Measurements from ENCODE around the gene NEU2.
A peak's percentile ranks its signal among the peaks of the same experiment; 100 is the strongest.
"Not testable (repeated sequence)": the region's sequence is repeated elsewhere in the genome, so short reads cannot be mapped to it uniquely, and the experiment has no call there.

NEU2 gene

DNA sequence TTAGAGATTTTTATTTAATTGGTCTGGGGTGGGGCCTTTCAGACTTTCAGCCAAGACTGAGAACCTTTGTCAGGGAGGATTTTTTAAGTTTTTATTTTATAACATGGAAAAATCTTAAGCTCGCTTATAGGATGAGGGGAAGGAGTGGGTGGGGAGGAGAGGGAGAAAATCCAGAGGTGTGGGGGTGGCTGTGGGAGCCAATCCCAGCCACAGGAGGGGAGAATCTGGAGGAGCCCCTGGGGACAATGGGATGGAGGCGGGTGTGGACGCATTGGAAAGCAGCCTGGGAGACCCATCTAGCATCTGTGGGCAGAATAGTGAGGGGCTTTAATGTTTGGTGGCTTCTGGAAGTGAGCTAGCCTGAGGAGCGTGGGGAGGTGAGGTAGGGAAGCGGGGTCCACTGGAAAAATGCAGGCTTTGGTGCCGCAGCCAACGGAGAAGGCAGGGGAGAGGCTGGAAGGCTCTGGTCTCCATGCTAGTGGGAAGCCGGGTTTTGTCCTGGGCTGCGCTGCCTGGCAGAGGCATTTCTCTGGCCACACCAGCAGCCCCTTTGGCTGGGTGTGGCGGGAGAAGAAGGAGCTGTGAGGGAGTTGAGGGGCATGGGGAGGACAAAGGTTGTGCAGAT, 16.2 kb downstream of the NEU2 start:
- no peak overlapping the region for H3K4me3 ChIP-seq (replicated peaks; ENCODE audit: low read depth, low read length)
- no peak for DNase-seq (ENCODE audit: low read depth)
- TF ChIP-seq, protein P1, sequence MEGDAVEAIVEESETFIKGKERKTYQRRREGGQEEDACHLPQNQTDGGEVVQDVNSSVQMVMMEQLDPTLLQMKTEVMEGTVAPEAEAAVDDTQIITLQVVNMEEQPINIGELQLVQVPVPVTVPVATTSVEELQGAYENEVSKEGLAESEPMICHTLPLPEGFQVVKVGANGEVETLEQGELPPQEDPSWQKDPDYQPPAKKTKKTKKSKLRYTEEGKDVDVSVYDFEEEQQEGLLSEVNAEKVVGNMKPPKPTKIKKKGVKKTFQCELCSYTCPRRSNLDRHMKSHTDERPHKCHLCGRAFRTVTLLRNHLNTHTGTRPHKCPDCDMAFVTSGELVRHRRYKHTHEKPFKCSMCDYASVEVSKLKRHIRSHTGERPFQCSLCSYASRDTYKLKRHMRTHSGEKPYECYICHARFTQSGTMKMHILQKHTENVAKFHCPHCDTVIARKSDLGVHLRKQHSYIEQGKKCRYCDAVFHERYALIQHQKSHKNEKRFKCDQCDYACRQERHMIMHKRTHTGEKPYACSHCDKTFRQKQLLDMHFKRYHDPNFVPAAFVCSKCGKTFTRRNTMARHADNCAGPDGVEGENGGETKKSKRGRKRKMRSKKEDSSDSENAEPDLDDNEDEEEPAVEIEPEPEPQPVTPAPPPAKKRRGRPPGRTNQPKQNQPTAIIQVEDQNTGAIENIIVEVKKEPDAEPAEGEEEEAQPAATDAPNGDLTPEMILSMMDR (IDR thresholded peaks at IDR 0.05; ENCODE audit: low read length, missing control alignments) = no peak

DNA sequence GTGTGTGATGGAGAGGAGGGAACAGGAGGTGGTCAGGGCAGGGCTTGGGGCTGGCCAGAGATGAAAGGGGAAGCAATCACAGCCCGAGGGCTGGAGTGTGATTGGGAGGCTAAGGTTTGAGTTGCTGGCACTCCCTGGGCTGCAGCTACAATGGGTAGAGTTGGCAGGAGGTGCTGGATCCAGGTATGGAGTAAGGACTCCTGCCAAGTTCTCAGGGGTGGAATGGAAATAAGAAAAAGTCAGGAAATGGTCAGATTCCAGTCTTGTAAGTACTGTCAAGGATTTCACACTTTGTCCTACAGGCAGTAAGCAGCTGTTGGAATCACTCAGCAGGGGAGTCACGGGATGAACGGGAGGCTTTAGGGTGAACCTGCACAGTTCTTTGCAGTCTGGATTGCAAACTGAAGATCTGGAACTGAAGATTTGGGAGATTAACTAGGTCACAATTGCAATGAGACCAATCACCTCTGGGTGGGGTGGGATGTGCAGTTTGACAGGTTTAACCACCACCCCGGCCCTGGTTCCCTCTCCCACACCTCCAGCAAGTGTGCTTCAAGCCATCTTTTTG, 16.8 kb downstream of the NEU2 start:
- TF ChIP-seq, protein P1 (IDR thresholded peaks at IDR 0.05; ENCODE audit: low read length, missing control alignments) = no peak
- DNase-seq (ENCODE audit: low read depth) = no peak
- no peak overlapping the region for H3K4me3 ChIP-seq (replicated peaks; ENCODE audit: low read depth, low read length)

DNA sequence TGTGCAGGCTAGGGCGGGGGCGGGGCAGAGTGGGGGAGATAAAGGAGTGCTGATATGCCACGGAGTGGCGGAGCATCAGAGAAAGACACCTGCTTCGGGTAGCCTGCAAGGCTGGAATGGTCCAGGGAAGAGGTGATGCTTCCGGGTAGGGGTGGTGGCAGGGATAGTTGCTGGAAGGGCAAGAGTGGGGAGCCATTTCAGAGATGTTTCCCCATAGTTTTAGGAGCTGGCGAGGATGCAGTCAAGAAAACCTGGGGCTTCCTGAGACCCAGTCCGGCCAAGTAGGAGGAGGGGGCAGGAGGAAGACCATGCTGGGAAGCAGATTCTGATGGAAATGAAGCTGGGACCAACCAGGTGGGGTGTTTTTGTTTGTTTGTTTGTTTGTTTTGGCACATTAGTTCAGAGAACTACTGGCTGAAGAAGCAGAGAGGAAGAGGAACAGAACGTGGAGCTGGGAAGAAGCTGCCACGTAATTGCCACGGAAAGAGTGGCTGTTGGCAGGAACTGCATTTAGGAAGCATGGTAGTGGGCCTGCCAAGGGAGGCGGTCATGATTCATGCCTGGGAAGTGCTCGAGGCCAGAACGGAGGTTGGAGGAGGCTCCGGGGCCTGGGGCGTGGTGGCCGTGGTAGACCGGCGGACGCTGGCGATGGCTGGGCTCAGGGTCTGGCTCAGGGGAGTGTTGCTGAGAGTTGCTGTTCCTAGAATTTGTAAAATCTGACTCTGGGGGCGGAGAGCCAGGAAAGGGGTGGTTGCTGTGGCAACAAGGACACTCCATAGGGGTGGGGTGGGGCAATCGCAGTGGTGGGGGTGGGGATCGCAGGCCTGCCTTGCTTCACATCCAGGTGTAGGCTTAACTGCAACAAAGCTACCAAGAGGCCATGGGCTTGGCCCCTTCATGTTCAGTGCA, 19.0 kb downstream of the NEU2 start:
- no peak overlapping the region for H3K4me3 ChIP-seq (replicated peaks; ENCODE audit: low read depth, low read length)
- TF ChIP-seq, protein P1 (IDR thresholded peaks at IDR 0.05; ENCODE audit: low read length, missing control alignments) = no peak
- peak; percentile 92 for DNase-seq (ENCODE audit: low read depth)

DNA sequence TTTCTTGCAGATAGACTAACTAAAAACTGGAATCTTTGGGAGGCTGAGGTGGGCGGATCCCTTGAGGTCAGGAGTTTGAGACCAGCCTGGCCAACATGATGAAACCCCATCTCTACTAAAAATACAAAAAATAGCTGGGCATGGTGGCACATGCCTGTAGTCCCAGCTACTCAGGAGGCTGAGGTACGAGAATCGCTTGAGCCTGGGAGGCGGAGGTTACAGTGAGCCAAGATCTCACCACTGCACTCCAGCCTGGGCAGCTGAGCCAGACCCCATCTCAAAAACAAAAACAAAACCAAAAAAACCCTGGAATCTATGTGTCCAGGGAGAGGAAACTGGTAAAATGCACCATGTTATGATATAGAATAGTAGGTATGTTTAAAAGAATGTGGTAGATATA, 20.0 kb downstream of the NEU2 start:
- H3K4me3 ChIP-seq (replicated peaks; ENCODE audit: low read depth, low read length); DNase-seq (ENCODE audit: low read depth): not testable (repeated sequence)

DNA sequence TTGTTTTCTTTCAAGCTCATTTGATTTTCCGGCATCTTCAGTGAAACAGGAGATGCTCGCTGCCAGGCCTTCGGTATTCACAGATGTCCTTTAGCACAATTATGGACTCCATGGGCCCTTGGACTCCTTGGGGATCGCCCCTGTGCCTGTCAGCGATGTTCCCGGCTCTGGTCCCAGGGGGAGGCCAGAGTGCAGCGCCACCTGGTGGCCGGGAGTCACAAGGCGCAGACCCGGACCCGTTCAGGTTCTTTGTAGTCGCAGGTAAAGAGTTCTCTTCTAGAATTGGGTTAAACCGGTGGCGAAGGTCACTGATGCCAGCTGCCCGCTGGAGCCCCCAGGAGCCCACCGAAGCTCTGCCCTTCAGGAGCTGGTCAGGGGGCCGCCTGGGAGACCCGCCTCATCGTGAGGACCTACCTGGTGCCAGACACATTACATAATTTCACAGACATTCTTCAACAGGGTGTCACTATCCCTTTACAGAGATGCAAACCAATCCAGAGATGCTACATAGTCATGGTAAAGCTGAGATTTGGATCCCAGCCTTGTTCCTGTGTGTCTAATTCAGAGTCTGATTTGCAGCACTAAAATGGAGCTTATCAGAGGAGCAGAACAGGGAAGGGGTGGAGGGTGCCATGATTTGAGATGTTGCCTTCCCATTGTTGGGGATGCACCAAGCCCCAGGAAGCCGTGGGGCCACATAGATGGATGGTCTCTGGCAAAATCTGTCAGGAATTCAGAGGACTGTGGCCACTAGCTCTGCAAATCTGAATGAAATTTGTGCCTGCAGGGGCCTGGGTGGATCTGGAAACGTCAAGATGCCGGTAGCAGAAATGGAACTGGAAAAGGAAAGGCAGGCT, 21.7 kb downstream of the NEU2 start:
- H3K4me3 ChIP-seq (replicated peaks; ENCODE audit: low read depth, low read length) = no peak overlapping the region
- DNase-seq (ENCODE audit: low read depth) = peak; percentile 39
- TF ChIP-seq, protein P1 (IDR thresholded peaks at IDR 0.05; ENCODE audit: low read length, missing control alignments) = peak; percentile 85

DNA sequence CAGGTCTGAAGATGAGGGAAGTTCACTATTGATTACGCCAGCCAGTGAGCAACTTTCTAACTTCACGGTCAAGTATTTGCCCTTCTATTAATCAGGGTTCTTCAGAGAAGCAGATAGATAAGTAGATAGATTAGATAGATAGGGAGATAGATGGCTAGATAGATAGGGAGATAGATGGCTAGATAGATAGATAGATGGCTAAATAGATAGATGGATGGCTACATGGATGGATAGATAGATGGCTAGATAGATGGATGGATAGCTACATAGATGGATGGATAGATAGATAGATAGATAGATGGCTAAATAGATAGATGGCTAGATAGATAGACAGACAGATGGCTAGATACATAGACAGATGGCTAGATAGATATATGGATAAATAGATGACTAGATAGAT, 22.9 kb downstream of the NEU2 start:
- no peak overlapping the region for H3K4me3 ChIP-seq (replicated peaks; ENCODE audit: low read depth, low read length)
- DNase-seq (ENCODE audit: low read depth) = no peak
- TF ChIP-seq, protein P1 (IDR thresholded peaks at IDR 0.05; ENCODE audit: low read length, missing control alignments) = no peak
